Measurements from ENCODE around the gene WWOX.

WWOX gene

GRCh38 chr16:78306361-78306760, 206.9 kb downstream of the WWOX start:
- no peak for DNase-seq

DNA sequence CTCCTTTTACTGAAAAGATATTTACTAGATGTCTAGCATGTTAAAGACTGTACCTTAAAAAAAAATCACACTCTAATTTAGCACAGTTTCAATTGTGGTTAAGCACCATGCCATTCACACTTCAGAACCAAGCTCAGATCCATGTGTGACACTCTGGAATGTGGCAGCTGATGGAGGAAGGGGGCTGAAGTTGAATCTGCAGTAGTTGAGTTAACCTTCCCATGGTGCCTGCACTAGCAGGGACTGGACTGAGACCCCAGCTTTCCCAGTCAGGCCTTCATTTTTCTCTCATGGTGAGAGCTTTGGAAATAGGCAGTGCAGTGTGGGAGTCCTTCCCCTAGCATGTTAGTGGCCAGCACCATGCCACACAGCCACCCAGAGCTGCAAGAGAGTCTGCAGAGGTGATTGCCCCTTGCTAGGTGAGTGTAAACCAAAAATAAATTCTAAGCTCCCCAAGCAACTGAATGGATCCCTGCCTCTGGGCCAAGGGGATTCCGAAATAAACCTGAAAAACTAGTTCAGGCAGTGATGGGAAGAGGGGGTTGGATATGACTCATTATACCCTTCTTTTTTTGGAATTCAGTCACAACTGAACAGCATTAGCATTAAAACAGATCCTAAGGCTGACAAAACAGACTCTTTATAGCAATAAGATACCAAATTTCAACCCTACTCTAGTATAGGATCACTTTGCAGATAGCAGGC, 208.5 kb downstream of the WWOX start:
- no peak for DNase-seq

- no peak for DNase-seq
Observed at GRCh38 chr16:78309763-78310162, 210.3 kb downstream of the WWOX start.

DNA sequence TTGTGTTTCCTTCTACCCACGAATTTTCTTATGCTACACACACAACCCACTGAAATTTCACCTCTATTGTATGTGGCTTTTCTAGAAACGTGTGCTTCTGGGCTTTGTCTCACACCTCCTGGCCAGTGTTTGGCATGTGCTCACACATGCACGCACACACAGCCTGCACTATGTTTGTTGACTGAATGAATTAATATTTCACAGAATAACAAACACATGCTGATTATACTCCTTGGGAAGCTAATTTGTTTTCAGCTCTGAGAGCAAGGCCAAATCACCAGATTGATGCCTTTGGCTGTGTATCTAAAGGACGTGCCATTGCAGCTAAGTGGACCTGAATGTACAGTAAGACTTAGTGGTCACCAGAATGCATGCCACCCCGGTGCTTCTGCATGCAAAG, 210.7 kb downstream of the WWOX start:
- DNase-seq, result no peak

- DNase-seq, result peak in 1 of 5 donors; percentile 8
Observed at GRCh38 chr16:78310990-78311561, 211.6 kb downstream of the WWOX start.

- no peak for DNase-seq
Observed at GRCh38 chr16:78311831-78312230, 212.4 kb downstream of the WWOX start.

- no peak for DNase-seq
Observed at GRCh38 chr16:78317564-78318240, 218.2 kb downstream of the WWOX start.

DNA sequence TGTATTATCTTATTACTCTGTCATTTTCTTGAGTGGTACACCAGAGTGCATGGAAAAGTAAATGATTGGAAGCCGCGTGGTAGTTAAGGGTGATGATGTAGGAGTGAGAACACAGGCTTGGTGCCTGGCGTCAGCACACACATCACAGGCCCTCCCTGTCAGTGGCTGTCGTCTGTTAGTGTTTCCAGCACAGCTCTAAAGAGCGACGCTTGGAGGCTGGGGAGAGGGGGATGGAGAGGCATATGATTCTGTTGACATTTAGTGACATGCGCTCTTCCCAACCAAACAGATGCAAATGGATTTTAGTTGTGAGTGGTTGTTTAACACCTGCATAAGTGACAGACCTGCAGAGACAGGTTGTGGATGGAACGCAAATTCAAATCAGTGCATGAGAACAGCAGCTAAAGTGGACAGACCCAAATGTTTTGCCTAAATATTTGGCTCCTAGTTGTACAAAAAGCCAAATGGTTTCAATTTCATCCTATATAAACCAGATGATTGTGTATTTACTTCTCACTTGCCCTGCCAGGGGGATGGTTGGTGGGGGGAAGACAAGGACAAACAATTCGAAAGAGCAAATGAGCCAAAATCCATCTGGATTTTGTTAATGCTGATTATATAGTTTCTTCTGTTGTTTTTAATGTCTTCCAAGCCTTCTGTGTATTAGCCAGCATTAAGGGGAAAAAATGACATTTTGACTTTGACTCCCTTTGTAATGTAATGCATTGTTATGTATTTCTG, 222.3 kb downstream of the WWOX start:
- no peak for DNase-seq

DNA sequence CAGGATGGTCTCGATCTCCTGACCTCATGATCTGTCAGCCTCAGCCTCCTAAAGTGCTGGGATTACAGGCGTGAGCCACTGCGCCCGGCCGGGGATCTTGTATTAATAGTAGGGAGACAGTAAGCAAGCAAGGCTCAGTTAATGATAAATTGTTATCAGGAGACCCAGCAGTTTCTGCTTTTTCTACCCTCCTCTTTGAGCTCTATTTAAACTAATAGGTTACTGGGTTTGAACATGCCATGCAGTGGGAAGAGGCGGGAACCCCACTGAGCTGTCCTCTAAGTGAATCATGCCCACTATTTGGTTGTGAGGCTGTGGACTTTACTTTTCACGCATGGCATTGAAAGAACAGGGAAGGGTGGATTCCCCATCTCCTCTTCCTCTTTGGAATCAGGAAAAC, 223.9 kb downstream of the WWOX start:
- DNase-seq, result no peak

DNA sequence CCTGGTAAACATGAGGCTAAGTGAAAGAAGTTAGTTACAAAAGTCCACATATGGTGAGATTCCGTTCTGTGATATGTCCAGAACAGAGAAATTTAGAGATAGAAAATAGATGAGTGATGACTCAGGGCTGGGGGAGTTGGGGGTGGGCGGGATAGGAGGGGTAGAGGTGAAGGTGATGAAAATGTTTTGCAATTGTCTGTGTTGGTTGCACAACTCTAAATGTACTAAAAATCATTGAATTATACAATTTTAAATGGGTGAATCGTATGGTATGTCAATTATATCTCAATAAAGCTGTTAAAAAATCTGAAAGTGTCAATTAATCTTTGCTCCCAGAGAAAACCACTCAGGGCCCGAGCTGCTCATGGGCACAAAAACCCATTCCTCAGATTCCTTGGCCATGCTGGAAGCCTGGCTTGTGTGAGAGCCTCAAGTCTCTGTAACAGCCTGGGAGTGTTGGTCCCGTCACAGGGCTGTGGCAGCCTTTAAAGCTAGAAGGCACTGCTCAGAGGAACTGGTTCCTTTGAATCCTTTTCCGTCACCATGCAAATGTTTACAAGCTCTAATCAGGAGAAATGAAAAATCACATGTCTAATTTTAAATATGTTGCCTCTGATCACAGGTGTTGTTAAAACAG, 225.3 kb downstream of the WWOX start:
- no peak for DNase-seq

GRCh38 chr16:78325468-78326352, 226.3 kb downstream of the WWOX start:
- DNase-seq, result no peak

GRCh38 chr16:78326731-78327130, 227.3 kb downstream of the WWOX start:
- no peak for DNase-seq

- no peak for DNase-seq
Observed at GRCh38 chr16:78331731-78332130, 232.3 kb downstream of the WWOX start.

DNA sequence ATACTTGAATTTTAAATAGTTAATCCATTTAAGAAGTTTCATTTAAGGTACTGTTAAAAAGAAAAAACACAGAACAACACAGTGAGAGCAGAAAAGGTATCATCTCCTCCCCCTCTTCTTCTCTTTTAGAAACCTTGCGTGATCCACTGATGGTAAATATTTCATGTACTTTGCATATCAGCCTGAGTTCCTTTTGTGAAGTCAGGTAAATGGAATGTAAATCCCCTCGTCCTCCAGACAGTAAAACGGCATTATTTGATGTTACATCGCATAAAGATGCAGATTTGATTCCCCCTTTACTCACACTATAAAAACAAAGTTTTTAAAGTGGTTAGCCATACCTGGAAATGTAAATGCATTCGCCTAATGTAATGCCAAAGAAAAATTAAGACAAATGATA, 234.4 kb downstream of the WWOX start:
- DNase-seq, result no peak

- DNase-seq, result no peak
Observed at GRCh38 chr16:78340590-78340989, 241.1 kb downstream of the WWOX start.

- no peak for DNase-seq
Observed at GRCh38 chr16:78348068-78348467, 248.6 kb downstream of the WWOX start.

DNA sequence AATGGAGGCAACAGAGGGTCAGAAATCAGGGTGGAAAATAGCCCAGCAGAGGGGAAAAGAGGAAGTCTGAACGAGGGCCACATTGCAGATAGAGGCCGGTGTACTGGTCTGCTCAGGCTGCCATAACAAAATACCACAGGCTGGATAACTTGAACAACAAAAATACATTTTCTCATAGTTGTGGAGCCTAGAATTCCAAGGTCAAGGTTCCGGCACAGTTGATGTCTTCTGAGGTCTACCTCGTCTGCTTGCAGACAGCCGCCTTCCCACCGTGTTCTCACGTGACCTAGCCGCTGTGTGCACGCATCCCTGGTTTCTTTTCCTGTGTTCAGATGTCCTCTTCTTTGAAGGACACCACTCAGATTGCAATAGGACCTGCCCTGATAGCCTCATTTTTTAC, 249.4 kb downstream of the WWOX start:
- DNase-seq, result no peak

DNA sequence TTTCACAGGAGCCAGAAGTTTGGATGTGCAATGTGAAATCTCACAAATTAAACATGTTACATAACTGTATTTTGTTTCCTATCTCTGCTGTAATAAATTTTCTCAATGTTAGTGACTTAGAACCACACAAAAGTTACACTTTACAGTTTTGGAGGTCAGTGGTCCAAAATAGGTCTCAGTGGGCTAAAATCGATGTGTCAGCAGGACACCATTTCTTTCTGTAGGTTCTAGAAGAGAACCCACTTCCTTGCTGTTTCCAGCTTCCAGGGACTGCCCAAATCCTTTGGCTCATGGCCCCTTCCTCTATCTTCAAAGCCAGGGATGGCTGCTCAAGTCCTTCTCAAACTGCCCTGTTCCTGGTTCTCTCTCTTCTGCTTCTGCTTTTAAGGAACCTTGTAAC, 252.7 kb downstream of the WWOX start:
- no peak for DNase-seq

GRCh38 chr16:78353640-78354275, 254.3 kb downstream of the WWOX start:
- no peak for DNase-seq

GRCh38 chr16:78362524-78363135, 263.2 kb downstream of the WWOX start:
- DNase-seq, result no peak

Measured in T-helper 1 cell (primary cell).